ENCODE results near the gene TMPRSS9. TPM values are rescaled to one million over a fixed set of nuclear protein-coding genes. Genes with fewer than 3 reads are reported as not detected.

TMPRSS9 gene
- total RNA-seq, 1 experiment from 2014 or later: not detected

DNA sequence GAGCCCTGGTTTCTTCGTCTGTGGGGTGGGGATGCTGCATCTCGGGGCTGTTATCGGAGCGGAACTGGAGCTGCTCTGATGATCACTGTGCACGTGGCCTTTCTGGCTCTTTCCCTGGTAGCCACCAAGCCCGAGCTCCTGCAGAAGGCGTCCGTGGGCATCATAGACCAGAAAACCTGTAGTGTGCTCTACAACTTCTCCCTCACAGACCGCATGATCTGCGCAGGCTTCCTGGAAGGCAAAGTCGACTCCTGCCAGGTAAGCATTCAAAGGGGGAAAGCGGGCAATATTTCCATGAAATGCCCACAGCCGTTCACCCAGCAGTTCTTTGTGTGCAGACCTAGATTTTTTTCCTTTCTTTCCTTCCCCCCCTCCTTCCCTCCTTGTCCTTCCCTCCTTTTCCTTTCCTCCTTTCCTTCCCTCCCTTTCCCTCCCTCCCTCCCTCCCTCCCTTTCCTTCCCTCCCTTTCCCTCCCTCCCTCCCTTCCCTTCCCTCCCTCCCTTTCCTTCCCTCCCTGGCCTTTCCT lies 57.9 kb downstream of the TMPRSS9 start:
- Histone ChIP-seq H3K4me1 (ENCODE audit: insufficient read depth, low read length, poor library complexity, severe bottlenecking) (no peaks in the 10 kb centered on the region), H3K27ac (ENCODE audit: low read depth, low read length, poor library complexity, severe bottlenecking) (no peak overlapping the region), H3K9me3 (ENCODE audit: low read depth, low read length, poor library complexity, severe bottlenecking) (no peaks in the 10 kb centered on the region), H3K4me3 (ENCODE audit: low read depth, low read length, poor library complexity, severe bottlenecking) (no peak overlapping the region), H3K27me3 (replicated peaks; ENCODE audit: insufficient read depth, low read depth, low read length, poor library complexity) (no peaks in the 10 kb centered on the region), H3K36me3 (ENCODE audit: insufficient read depth, low read length, poor library complexity, severe bottlenecking) (peaks cover 7% of the 10 kb centered on the region)
- ChIA-PET CTCF (no interaction called here), POLR2A (ENCODE audit: low non-redundant PET) (no interaction called here)
- intact Hi-C loops (cut with micrococcal nuclease; ENCODE audit: unreplicated experiment): no loop called here
- TF ChIP-seq CTCF (conservative IDR thresholded peaks at IDR 0.05; ENCODE audit: low read depth, low read length) (no peak), EZH2 (IDR thresholded peaks at IDR 0.05; ENCODE audit: borderline replicate concordance, low read depth, low read length, poor library complexity, severe bottlenecking) (no peak)
- DNase-seq (ENCODE audit: low spot score): no peak
- BruUV-seq (replicated peaks): no TSS peak

GRCh38 chr19:2419754-2420153 lies 59.7 kb downstream of the TMPRSS9 start:
- no peaks in the 10 kb centered on the region for H3K27me3 ChIP-seq (replicated peaks; ENCODE audit: insufficient read depth, low read depth, low read length, poor library complexity)
- intact Hi-C loops (cut with micrococcal nuclease; ENCODE audit: unreplicated experiment): no loop called here
- POLR2A ChIA-PET (ENCODE audit: low non-redundant PET): no interaction called here
- H3K9me3 ChIP-seq (ENCODE audit: low read depth, low read length, poor library complexity, severe bottlenecking): no peaks in the 10 kb centered on the region
- no peak overlapping the region for H3K27ac ChIP-seq (ENCODE audit: low read depth, low read length, poor library complexity, severe bottlenecking)
- DNase-seq (ENCODE audit: low spot score): no peak
- H3K4me3 ChIP-seq (ENCODE audit: low read depth, low read length, poor library complexity, severe bottlenecking): no peak overlapping the region
- BruUV-seq (replicated peaks): no TSS peak
- TF ChIP-seq EZH2 (IDR thresholded peaks at IDR 0.05; ENCODE audit: borderline replicate concordance, low read depth, low read length, poor library complexity, severe bottlenecking) (no peak), CTCF (conservative IDR thresholded peaks at IDR 0.05; ENCODE audit: low read depth, low read length) (no peak)
- peaks cover 5% of the 10 kb centered on the region for H3K4me1 ChIP-seq (ENCODE audit: insufficient read depth, low read length, poor library complexity, severe bottlenecking)
- peaks cover 7% of the 10 kb centered on the region for H3K36me3 ChIP-seq (ENCODE audit: insufficient read depth, low read length, poor library complexity, severe bottlenecking)
- CTCF ChIA-PET: no interaction called here

- Histone ChIP-seq H3K27ac (ENCODE audit: low read depth, low read length, poor library complexity, severe bottlenecking) (no peak overlapping the region), H3K4me1 (ENCODE audit: insufficient read depth, low read length, poor library complexity, severe bottlenecking) (peaks cover 9% of the 10 kb centered on the region), H3K4me3 (ENCODE audit: low read depth, low read length, poor library complexity, severe bottlenecking) (no peak overlapping the region), H3K27me3 (replicated peaks; ENCODE audit: insufficient read depth, low read depth, low read length, poor library complexity) (no peaks in the 10 kb centered on the region), H3K9me3 (ENCODE audit: low read depth, low read length, poor library complexity, severe bottlenecking) (no peaks in the 10 kb centered on the region), H3K36me3 (ENCODE audit: insufficient read depth, low read length, poor library complexity, severe bottlenecking) (peaks cover 7% of the 10 kb centered on the region)
- intact Hi-C loops (cut with micrococcal nuclease; ENCODE audit: unreplicated experiment): no loop called here
- BruUV-seq (replicated peaks): no TSS peak
- POLR2A ChIA-PET (ENCODE audit: low non-redundant PET): no interaction called here
- DNase-seq (ENCODE audit: low spot score): no peak
- TF ChIP-seq CTCF (conservative IDR thresholded peaks at IDR 0.05; ENCODE audit: low read depth, low read length) (no peak), EZH2 (IDR thresholded peaks at IDR 0.05; ENCODE audit: borderline replicate concordance, low read depth, low read length, poor library complexity, severe bottlenecking) (no peak)
- CTCF ChIA-PET: no interaction called here
Observed at GRCh38 chr19:2420490-2420889, 60.4 kb downstream of the TMPRSS9 start.
